HL-60 (cell line): ENCODE measurements around the gene GMFB.
"Not testable (repeated sequence)": the region's sequence is repeated elsewhere in the genome, so short reads cannot be mapped to it uniquely, and the experiment has no call there.

Source experiments
- DNase-seq, 2 experiments: peaks; one replicate each; pipeline ENCODE4 v3.0.0-alpha.2; 2010 to 2020; ENCODE audit warnings: low read depth in 1 of 2, low spot score in 1 of 2
- H3K27ac ChIP-seq: fragments of 250-450 bp; sonication (Bioruptor Pico); replicated peaks from 2 replicates; pipeline ENCODE4 v1.5.1; 2020; ENCODE audit warnings: mild to moderate bottlenecking, moderate library complexity
- H3K27me3 ChIP-seq: fragments of 250-450 bp; sonication (Bioruptor Pico); 2 replicates; pipeline ENCODE4 v1.5.1; 2021; ENCODE audit warnings: mild to moderate bottlenecking, moderate library complexity; ENCODE audit not compliant: insufficient read depth, poor library complexity, severe bottlenecking
- H3K4me3 ChIP-seq: replicated peaks from 2 replicates; pipeline ENCODE4 v1.5.1; 2011; ENCODE audit warnings: mild to moderate bottlenecking, control low read depth, low read length; ENCODE audit not compliant: insufficient read depth
- CTCF ChIP-seq: IDR thresholded peaks from one replicate; pipeline ENCODE4 v1.5.1; 2011; ENCODE audit warnings: low read length, control low read depth, inconsistent platforms; ENCODE audit not compliant: insufficient read depth
- GABPA ChIP-seq: IDR thresholded peaks from 2 replicates; pipeline ENCODE4 v1.6.1; 2012; ENCODE audit warnings: low read depth
- POLR2AphosphoS5 ChIP-seq: IDR thresholded peaks from 2 replicates; pipeline ENCODE4 v1.6.1; 2012; ENCODE audit warnings: low read depth
- REST ChIP-seq: IDR thresholded peaks from 2 replicates; pipeline ENCODE4 v1.6.1; 2012; ENCODE audit warnings: low read depth; ENCODE audit not compliant: insufficient replicate concordance
- SPI1 ChIP-seq: IDR thresholded peaks from 2 replicates; pipeline ENCODE4 v1.6.1; 2012; ENCODE audit warnings: low read depth, mild to moderate bottlenecking, borderline replicate concordance

Gene GMFB

GRCh38 chr14:54462048-54462447 is 26.7 kb downstream of the GMFB start:
- Histone ChIP-seq H3K27ac (no peak overlapping the region), H3K27me3 (no peaks in the 10 kb centered on the region), H3K4me3 (no peak overlapping the region)
- DNase-seq, result no peak
- TF ChIP-seq SPI1, result no peak
- TF ChIP-seq GABPA, result no peak
- TF ChIP-seq POLR2AphosphoS5, result no peak
- TF ChIP-seq REST, result no peak
- no peak for TF ChIP-seq CTCF

GRCh38 chr14:54459106-54459505 is 29.7 kb downstream of the GMFB start:
- no peak overlapping the region for H3K4me3 ChIP-seq
- TF ChIP-seq GABPA (no peak), POLR2AphosphoS5 (no peak), SPI1 (no peak), CTCF (no peak), REST (no peak)
- H3K27me3 ChIP-seq, result no peaks in the 10 kb centered on the region
- DNase-seq, result no peak
- no peak overlapping the region for H3K27ac ChIP-seq

- not testable (repeated sequence) for H3K27ac ChIP-seq, DNase-seq, H3K27me3 ChIP-seq, H3K4me3 ChIP-seq
Measured at GRCh38 chr14:54458536-54458935, 30.2 kb downstream of the GMFB start.

GRCh38 chr14:54457609-54457996 is 31.2 kb downstream of the GMFB start:
- Histone ChIP-seq H3K27me3 (no peaks in the 10 kb centered on the region), H3K27ac (no peak overlapping the region), H3K4me3 (no peak overlapping the region)
- no peak for TF ChIP-seq CTCF
- no peak for TF ChIP-seq REST
- TF ChIP-seq SPI1, result no peak
- no peak for TF ChIP-seq POLR2AphosphoS5
- TF ChIP-seq GABPA, result no peak
- no peak for DNase-seq

- H3K4me3 ChIP-seq, H3K27ac ChIP-seq, DNase-seq, H3K27me3 ChIP-seq: not testable (repeated sequence)
Measured at GRCh38 chr14:54456820-54457608, 31.8 kb downstream of the GMFB start.
